ENCODE results near the gene CD248.
"Not testable (repeated sequence)": the region's sequence is repeated elsewhere in the genome, so short reads cannot be mapped to it uniquely, and the experiment has no call there.

The CD248 gene

GRCh38 chr11:66311965-66312548 lies 4.8 kb downstream of the CD248 start:
- peak; percentile 98 to 99 for DNase-seq

DNA sequence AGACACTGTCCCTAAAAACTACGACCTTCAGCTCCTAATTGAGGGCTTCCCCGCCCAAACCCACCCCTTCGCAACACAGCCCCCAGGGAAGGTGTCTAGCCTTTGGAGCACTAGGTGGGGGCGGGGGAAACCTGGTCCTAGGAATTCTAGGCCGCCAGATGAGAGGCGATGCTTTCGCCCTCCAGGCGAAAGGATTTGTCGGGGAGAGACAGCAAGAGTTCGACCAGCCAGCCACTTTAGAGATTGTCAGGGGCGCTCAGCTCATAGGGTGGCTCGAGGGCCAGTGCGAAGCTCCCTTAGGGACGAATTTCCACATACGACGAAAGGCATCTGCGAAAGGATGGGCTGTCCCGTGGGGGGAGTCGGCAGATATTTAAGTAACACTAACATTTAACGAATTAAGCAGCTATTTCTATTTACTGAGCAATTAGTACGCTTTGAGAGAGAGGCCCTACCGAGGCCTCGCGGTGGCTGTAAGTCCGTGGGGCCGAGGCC lies 5.3 kb downstream of the CD248 start:
- no peak for DNase-seq

DNA sequence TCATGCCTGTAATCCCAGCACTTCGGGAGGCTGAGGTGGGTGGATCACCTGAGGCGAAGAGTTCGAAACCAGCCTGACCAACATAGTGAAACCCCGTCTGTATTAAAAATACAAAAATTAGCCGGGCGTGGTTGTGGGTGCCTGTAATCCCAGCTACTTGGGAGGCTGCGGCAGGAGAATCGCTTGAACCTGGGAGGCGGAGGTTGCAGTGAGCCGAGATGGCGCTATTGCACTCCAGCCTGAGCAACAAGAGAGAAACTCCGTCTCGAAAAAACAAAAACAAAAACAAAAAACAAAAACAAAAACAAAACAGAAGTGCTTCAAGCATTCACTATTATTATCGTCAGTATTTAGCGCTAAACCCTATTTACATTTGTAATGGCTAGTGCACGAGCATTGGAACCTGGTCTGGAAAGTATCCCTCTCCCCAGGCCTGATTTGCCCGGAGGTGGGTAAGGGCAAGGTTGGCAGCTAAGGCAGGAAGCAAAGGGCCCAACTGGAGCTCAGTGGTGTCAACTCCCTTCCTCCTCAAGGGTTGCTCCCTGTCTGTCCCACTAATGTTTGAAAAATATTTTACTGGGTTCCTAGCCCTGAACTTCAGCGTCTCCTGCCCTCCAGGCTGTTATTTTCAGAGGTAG lies 5.9 kb downstream of the CD248 start:
- not testable (repeated sequence) for DNase-seq

- DNase-seq = no peak
These were observed 6.5 kb downstream of the CD248 start for GRCh38 chr11:66310324-66310723.

DNA sequence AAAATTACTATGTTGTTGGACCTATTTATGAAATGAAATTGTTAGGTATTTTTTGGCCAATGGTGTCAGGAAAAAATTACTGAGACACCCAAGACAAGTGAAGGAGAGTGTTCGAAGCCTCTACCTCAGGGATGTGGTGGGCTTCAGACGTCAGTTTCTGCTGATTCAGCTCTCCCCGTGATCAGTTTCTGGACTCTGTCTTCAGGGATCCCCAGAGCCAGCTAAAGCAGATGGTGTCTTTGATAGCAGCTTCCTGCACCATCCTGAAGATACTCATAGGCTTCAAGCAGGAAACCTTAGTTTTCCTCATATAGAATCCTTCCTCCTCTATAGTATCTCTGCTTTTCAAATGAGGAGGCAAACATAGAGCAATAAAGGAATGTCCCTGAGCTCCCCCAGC lies 7.4 kb downstream of the CD248 start:
- no peak for DNase-seq

GRCh38 chr11:66302656-66303055 lies 14.2 kb downstream of the CD248 start:
- no peak for DNase-seq

DNA sequence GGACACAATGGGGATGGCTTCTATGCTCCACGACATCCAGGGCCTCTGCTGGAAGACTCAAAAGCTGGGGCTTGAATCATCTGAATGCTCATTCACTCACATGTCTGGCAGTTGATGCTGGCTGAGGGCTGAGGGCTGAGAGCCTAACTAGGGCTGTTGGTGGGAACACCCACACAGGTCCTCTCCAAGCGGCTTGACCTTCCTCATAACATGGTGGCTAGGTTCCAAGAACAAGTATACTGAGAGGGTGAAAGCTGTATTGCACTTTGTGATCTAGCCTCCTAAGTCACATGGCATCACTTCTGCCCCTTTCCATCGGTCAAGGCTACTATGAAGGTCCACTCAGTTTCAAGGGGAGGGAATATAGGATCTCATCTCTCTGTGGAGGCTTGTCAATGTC lies 17.7 kb downstream of the CD248 start:
- DNase-seq = no peak

DNA sequence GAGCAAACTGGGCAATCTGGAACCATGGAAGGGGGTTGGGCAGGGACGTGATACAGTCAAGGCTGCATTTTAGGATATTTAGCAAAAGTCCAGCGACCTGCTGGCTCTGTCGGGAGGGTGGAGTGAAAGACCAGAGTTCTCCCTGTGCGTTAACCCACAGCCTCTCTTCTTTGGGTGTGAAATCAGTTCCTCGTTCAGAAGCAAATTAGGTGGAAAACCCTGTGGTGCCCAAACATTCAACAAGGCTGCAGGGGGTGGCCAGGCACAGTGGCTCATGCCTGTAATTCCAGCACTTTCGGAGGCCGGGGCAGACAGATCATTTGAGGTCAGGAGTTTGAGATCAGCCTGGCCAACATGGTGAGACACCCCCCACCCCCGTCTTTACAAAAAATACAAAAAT lies 19.2 kb downstream of the CD248 start:
- no peak for DNase-seq

DNA sequence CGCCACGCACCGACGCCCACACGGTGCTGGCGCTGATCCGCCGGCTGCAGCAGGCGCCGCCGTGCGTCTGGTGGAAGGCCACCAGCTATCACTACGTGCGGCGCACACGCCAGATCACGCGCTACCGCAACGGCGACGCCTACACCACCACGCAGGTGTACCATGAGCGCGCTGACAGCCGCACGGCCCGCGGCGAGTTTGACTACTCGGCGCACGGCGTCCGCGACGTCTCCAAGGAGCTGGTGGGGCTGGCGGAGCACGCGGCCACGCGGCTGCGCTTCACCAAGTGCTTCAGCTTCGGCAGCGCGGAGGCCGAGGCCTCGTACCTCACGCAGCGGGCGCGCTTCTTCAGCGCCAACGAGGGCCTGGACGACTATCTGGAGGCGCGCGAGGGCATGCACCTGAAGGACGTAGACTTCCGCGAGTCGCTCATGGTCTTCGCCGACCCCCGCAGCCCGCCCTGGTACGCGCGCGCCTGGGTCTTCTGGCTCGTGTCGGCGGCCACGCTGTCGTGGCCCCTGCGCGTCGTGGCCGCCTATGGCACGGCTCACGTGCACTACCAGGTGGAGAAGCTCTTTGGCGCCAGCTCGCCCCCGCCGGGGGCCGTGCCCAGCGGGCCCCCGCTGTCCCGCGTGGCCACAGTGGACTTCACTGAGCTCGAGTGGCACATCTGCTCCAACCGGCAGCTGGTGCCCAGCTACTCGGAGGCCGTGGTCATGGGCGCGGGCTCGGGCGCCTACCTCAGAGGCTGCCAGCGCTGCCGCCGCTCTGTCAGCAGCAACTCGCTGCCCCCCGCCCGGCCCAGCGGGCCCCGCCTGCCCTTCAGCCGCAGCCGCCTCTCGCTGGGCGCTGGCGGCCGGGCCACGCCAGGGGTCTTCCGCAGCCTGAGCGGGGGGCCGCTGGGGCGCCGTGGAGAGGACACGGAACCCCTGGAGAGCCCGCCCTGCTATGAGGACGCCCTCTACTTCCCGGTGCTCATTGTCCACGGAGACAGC lies 21.9 kb downstream of the CD248 start:
- DNase-seq = no peak

- DNase-seq = no peak
These were observed 22.8 kb downstream of the CD248 start for GRCh38 chr11:66293777-66294625.

- no peak for DNase-seq
These were observed 23.5 kb downstream of the CD248 start for GRCh38 chr11:66293352-66293751.

DNA sequence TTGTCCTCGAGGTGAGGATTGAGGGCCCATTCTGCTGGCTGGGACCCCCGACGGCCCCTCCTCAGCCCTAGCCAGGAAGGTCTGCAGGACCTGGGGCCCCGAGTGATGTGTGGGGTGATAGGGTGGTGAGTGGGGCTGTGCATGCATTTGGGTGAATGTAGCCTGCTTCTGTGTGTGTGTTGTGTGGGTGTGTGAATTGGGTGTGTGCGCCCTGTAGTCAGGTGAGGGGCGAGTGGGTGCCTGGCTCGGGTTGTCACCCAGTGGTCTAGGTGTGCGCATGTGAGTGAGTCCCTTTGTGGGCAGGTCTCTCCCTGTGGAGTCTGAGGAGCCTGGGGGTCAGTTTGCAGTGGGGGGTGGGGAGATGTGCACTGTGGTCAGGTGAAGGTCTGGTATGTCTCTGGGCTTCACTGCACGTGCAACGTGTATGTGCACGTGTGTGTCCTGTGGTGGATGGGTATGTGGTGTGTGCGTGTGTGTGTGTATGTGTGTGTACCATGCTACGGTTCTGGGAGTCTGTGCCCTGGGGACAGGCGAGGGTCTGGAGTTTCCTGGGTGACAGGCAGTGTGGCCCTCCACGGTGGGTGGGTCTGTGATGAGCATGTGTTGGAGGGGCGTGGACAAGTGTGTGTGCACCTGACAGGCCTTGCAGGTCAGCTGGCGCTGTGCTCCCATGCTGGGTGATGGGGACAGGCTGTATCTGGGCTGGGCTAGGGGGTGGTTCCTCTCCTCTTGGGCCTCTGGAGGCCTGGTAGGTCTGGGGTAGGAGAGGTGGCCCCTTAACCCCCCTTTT lies 24.1 kb downstream of the CD248 start:
- no peak for DNase-seq

DNA sequence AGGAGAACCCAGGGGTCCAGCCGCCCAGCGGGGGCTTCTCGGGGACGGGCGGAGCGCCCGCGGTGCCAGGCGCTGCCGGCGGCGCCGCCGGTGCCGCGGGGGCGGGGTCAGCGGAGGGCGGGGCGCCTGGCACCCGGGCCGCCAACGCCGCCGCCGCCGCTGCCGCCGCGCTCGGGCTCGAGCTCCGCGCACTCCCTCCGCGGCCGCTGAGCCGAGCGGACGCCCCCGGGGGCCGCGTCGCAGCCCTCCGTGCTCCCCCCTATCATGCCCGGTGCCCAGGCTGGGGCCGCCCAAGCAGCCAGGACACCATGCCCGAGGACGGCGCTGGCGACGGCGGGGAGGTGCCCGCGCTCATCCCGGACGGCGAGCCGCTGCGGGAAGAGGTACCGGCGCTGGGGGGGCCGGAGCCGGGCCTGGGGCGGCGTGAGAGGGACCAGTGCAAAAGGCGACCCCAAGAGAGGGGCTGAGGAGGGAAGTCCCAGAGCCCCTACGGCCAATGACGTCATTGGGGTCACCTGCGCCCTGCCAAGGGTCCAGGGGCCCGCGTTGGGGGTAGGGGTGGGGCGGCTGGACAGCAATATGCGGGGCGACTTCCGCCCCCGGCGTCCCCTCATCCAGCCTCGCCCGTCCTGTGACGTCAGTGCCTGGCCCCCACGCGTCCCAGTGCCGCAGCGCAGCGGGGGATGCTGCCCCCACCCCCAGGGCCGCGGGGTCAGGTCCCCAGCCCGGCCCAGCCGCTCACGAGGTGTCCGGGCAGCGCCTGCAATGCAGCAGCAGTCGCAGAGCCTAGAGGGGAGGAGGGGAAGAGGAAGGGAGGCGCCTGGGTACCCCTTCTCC lies 24.9 kb downstream of the CD248 start, which contains the start of gene TMEM151A:
TSS of gene TMEM151A (plus strand) at position 189 of the 837 bp plus-strand sequence. CDS start at position 309, 120 bp downstream.
- no peak for DNase-seq

DNA sequence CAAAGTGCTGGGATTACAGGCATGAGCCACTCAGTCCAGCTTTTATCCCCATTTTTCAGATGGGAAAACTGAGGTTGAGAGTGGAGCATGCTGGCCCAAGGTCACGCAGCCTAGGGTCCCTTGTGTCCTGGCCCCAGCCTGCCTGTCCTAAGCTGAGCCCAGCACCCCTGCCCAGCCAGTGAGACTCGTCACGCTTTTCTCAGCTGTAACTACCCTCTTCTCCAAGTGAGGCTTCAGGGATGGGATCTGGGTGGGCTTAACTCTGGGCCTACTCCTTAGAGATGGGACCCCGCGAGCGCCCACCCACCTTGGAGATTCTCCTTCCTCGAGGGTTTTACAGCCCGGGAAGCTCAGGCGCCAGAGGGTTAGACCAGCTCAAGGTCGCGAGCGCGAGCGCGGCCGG lies 25.5 kb downstream of the CD248 start:
- DNase-seq = no peak

GRCh38 chr11:66290330-66290621 lies 26.6 kb downstream of the CD248 start:
- DNase-seq = no peak

- DNase-seq = no peak
These were observed 27.1 kb downstream of the CD248 start for GRCh38 chr11:66289548-66290329.

GRCh38 chr11:66288671-66289547 lies 27.9 kb downstream of the CD248 start, which contains the start of gene YIF1A:
YIF1A (minus strand) TSS chr11:66289143; CDS start chr11:66288985, 158 bp downstream.
- DNase-seq = peak; percentile 99 to 100

DNA sequence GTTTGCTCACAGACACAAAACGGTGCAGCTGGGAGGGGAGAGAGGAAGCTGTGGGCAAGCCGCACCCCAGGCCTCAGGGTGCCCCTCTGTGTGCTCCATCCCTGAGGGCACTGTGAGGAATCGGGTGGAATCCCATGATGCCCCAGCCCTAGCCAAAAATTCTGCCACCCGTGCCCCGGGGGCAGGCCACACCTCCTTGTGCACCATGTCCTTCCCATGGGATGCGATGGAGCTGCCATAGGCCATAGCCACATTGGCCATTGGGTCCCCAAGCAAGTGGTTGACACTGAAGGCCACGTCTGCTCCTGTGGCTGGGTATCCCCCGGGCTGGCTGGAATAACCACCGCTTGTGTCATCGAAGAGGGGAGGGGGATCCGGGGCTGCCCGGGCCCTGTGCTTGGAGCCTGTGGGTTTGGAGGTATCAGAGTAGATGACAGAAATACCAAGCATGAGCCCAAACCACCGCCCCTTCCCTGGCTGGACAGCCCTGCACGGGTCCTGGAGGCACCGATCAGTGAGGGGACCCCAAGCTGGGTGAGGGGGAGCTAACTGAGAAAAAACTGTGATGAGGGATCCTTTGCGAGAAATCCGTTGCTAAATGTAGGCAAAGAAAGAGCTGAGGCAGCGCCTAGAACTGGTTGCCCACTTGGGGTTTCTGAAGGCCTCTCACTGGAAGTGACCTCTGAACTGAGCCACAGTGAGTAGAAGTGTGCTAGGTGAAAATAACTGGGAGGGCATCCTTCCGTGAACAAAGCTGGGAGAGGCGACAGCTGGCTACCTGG lies 28.8 kb downstream of the CD248 start:
- no peak for DNase-seq
